ENCODE measurements around the gene LIN9.

LIN9 gene

DNA sequence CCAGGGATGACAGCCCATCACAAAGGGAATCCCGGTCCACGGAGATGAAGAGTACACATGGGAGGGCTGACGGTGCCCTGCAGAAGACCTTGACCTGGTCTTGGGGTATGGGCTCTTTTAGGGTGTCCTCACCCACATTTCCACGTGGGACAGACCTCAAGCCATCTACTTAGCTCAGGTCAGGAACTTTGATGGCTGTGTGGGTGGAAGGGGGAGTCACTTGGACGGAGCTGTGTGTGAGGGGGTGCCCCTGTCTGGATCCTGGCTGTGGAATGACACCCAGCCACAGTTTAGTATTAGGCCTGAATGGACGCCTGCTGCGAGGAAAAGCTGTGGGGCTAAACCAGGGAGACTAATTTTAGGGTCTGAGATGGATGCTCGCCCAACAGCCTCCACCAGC, 96.4 kb downstream of the LIN9 start:
- no peak overlapping the region for H3K27ac ChIP-seq
- TF ChIP-seq, protein P1, sequence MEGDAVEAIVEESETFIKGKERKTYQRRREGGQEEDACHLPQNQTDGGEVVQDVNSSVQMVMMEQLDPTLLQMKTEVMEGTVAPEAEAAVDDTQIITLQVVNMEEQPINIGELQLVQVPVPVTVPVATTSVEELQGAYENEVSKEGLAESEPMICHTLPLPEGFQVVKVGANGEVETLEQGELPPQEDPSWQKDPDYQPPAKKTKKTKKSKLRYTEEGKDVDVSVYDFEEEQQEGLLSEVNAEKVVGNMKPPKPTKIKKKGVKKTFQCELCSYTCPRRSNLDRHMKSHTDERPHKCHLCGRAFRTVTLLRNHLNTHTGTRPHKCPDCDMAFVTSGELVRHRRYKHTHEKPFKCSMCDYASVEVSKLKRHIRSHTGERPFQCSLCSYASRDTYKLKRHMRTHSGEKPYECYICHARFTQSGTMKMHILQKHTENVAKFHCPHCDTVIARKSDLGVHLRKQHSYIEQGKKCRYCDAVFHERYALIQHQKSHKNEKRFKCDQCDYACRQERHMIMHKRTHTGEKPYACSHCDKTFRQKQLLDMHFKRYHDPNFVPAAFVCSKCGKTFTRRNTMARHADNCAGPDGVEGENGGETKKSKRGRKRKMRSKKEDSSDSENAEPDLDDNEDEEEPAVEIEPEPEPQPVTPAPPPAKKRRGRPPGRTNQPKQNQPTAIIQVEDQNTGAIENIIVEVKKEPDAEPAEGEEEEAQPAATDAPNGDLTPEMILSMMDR (conservative IDR thresholded peaks at IDR 0.05) = no peak
- no peak for TF ChIP-seq ZFX (IDR thresholded peaks at IDR 0.05)

DNA sequence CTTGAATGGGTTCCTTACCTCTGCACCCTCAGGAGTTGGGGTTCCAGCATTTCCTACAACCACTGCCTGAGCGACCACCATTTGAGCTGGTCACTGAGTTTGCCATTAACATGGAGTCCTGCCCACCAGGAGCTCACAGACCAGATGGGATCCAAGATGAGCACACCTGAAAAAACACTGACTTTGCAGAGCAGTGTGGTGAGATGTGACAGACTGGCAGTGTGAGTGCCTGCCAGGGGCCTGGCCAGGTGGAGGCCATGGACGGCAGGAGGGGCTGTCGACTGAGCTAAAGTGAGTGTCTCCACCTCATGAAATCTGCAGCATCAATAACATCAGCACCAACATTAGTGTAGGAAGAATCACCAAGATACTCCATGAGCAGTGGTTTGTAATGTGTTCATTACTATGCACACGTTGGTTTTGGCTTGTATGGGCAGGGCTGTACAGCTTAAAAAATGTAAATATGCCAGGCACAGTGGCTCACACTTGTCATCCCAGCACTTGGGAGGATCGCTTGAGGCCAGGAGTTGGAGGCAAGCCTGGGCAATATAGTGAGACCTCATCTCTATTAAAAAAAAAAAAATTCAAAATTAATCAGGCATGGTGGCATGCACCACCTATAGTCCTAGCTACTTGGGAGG, 97.7 kb downstream of the LIN9 start:
- no peak for TF ChIP-seq ZFX (IDR thresholded peaks at IDR 0.05)
- TF ChIP-seq, protein P1 (conservative IDR thresholded peaks at IDR 0.05) = no peak
- no peak overlapping the region for H3K27ac ChIP-seq

DNA sequence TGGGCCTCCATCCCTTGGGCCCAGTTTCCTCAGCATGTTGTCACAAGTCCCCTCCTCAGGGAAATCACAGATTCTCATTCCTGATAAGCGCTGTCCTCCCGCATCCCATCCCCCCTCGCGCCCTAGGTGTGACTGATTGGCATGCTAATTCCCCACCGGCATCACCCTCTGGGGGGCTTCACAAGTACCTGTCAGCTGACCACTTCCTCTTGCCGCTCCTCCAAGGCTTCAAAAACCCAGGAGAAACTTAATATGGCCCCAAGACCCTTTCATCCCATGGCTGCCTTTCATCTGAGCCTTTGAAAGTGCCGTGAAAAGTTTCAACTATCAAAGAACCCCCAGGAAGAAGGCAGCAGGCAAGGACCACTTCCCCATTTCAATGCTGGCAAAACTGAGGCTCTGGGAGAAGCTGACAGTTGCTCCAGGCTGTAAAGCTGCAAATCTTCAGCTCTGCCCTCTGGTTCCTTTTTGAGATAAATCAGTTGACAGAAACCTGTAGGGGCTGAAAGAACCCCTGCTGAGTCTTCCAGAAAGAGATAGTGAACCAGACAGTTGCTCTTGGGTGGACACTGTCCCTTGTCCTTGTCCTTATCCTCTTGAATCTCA, 98.3 kb downstream of the LIN9 start:
- H3K27ac ChIP-seq = no peak overlapping the region
- TF ChIP-seq, protein P1 (conservative IDR thresholded peaks at IDR 0.05) = no peak
- TF ChIP-seq ZFX (IDR thresholded peaks at IDR 0.05) = no peak

GRCh38 chr1:226209307-226210059, 99.5 kb downstream of the LIN9 start:
- TF ChIP-seq ZFX (IDR thresholded peaks at IDR 0.05) = no peak
- TF ChIP-seq, protein P1 (conservative IDR thresholded peaks at IDR 0.05) = no peak

DNA sequence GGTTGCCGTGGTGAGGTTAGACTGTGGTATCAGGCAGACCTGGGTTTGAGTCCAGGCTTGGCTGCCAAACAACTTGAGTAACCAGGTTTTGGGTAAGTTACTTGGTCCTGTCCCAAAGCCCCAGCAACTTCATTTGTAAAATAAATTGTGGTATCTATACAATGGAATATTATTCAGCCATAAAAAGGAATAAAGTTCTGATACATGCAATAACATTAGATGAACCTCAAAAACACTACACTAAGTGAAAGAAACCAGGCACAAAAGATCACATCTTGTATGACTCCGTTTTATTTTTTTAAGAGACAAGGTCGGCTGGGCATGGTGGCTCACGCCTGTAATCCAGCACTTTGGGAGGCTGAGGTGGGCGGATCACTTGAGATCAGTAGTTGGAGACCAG, 101.9 kb downstream of the LIN9 start:
- TF ChIP-seq ZFX (IDR thresholded peaks at IDR 0.05) = no peak
- TF ChIP-seq, protein P1 (conservative IDR thresholded peaks at IDR 0.05) = no peak
- no peak overlapping the region for H3K27ac ChIP-seq

More at GRCh38 chr1:226209307-226210059, 99.5 kb downstream of the LIN9 start:
- H3K27ac ChIP-seq = no peak overlapping the region

- TF ChIP-seq ZFX (IDR thresholded peaks at IDR 0.05) = no peak
- TF ChIP-seq, protein P1 (conservative IDR thresholded peaks at IDR 0.05) = no peak
- no peak overlapping the region for H3K27ac ChIP-seq
These were observed 104.8 kb downstream of the LIN9 start for GRCh38 chr1:226204198-226204597.

- TF ChIP-seq, protein P1 (conservative IDR thresholded peaks at IDR 0.05) = no peak
- TF ChIP-seq ZFX (IDR thresholded peaks at IDR 0.05) = no peak
- H3K27ac ChIP-seq = no peak overlapping the region
These were observed 105.3 kb downstream of the LIN9 start for GRCh38 chr1:226203655-226204054.
